OCI-LY7 (cell line): ENCODE results near the gene NOM1. TPM values are rescaled to one million over a fixed set of nuclear protein-coding genes. Genes with fewer than 3 reads are reported as not detected.

ENCODE experiments used
- BruUV-seq: library from RNA; stranded (reverse); fragments of 400-500 nt; replicated peaks from 2 replicates; lab custom pipeline; 2021; lab: Mats Ljungman, UMichigan
- CTCF ChIA-PET: fragments of 300-600 bp; sonication (Branson Sonifier 250); formaldehyde crosslinking; loops from one replicate; lab custom pipeline; 2022; ENCODE audit warnings: antibody characterized with exemption; ENCODE audit not compliant: unreplicated experiment; lab: Charles Lee
- POLR2A ChIA-PET: fragments of 300-600 bp; sonication (Branson Sonifier 250); formaldehyde crosslinking; loops from one replicate; lab custom pipeline; 2022; ENCODE audit warnings: antibody characterized with exemption; lab: Charles Lee
- DNase-seq: peaks from one replicate; pipeline ENCODE4 v3.0.0-alpha.2; 2015; ENCODE audit warnings: low spot score
- H2AFZ ChIP-seq: fragments of 200-600 bp; sonication (generic), shearing (Covaris generic); 2 replicates; pipeline ENCODE4 v1.6.1; 2014; ENCODE audit warnings: mild to moderate bottlenecking, antibody characterized with exemption, low read length, moderate library complexity
- H3K27ac ChIP-seq: fragments of 200-600 bp; sonication (generic); 2 replicates; pipeline ENCODE4 v1.5.1; 2014; ENCODE audit warnings: mixed run types, low read depth, mild to moderate bottlenecking, moderate library complexity, low read length, inconsistent platforms; ENCODE audit not compliant: poor library complexity, severe bottlenecking
- H3K36me3 ChIP-seq: fragments of 200-600 bp; sonication (generic); 2 replicates; pipeline ENCODE4 v1.6.1; 2014; ENCODE audit warnings: mild to moderate bottlenecking, antibody characterized with exemption, low read length, moderate library complexity, mixed read lengths; ENCODE audit not compliant: insufficient read depth
- H3K4me1 ChIP-seq: fragments of 200-600 bp; sonication (generic); 2 replicates; pipeline ENCODE4 v1.5.1; 2014; ENCODE audit warnings: mild to moderate bottlenecking, low read length; ENCODE audit not compliant: insufficient read depth, poor library complexity, severe bottlenecking
- H3K4me2 ChIP-seq: fragments of 200-600 bp; sonication (generic); 2 replicates; pipeline ENCODE4 v1.6.1; 2014; ENCODE audit warnings: mild to moderate bottlenecking, low read length
- H3K4me3 ChIP-seq: fragments of 200-600 bp; sonication (generic); 2 replicates; pipeline ENCODE4 v1.5.1; 2014; ENCODE audit warnings: mild to moderate bottlenecking, low read depth, low read length; ENCODE audit not compliant: poor library complexity, severe bottlenecking
- H3K79me2 ChIP-seq: fragments of 200-600 bp; sonication (generic); 2 replicates; pipeline ENCODE4 v1.6.1; 2016; ENCODE audit warnings: low read depth, mild to moderate bottlenecking, low read length, moderate library complexity, mixed read lengths; ENCODE audit not compliant: insufficient read depth
- H3K9me2 ChIP-seq: fragments of 200-600 bp; sonication (generic); 2 replicates; pipeline ENCODE4 v1.6.1; 2016; ENCODE audit warnings: mild to moderate bottlenecking, low read length, mixed read lengths; ENCODE audit not compliant: insufficient read depth
- H3K9me3 ChIP-seq: fragments of 200-600 bp; sonication (generic); 2 replicates; pipeline ENCODE4 v1.6.1; 2014; ENCODE audit warnings: mild to moderate bottlenecking, mixed run types, low read length, mixed read lengths
- H4K20me1 ChIP-seq: fragments of 200-600 bp; sonication (generic); 2 replicates; pipeline ENCODE4 v1.6.1; 2014; ENCODE audit warnings: mild to moderate bottlenecking, antibody characterized with exemption, low read length, moderate library complexity, mixed read lengths; ENCODE audit not compliant: insufficient read depth
- CTCF ChIP-seq: fragments of 200-600 bp; sonication (generic); conservative IDR thresholded peaks from 2 replicates; pipeline ENCODE4 v1.5.1; 2014; ENCODE audit warnings: mild to moderate bottlenecking, antibody characterized with exemption, low read length, moderate library complexity, mixed read lengths
- EZH2phosphoT487 ChIP-seq: fragments of 200-600 bp; sonication (generic); IDR thresholded peaks from 2 replicates; pipeline ENCODE4 v1.6.1; 2018; ENCODE audit warnings: low read depth, borderline replicate concordance, mild to moderate bottlenecking, mixed run types, antibody characterized with exemption, low read length, moderate library complexity, mixed read lengths
- intact Hi-C: fragments of 100-400 bp; cut with micrococcal nuclease; formaldehyde crosslinking; loops from one replicate; pipeline ENCODE4 v1.10.0; 2022; ENCODE audit not compliant: unreplicated experiment
- total RNA-seq, 2 experiments: library from RNA; depleted of rRNA in 1 of 2; stranded (reverse); fragments of >200 nt in 1 of 2; shearing (Covaris generic) in 1 of 2; gene quantifications; 2 replicates each; pipeline ENCODE4 v1.2.3, GENCODE V29; 2014 to 2022

NOM1 gene
- total RNA-seq, 2 experiments from 2014 or later, result 40.2 to 59.9 TPM

- no peaks in the 10 kb centered on the region for H3K4me1 ChIP-seq
These were observed 56.1 kb downstream of the NOM1 start for GRCh38 chr7:157005456-157006204.

GRCh38 chr7:157006205-157006747 is 56.8 kb downstream of the NOM1 start:
- no TSS peak for BruUV-seq

More at GRCh38 chr7:157005456-157006204, 56.1 kb downstream of the NOM1 start:
- Histone ChIP-seq H2AFZ (no peak overlapping the region), H4K20me1 (no peaks in the 10 kb centered on the region; the same call in 1 of the 2 replicates), H3K9me3 (no peaks in the 10 kb centered on the region), H3K4me2 (no peak overlapping the region), H3K9me2 (no peaks in the 10 kb centered on the region), H3K79me2 (no peaks in the 10 kb centered on the region), H3K27ac (no peak overlapping the region), H3K36me3 (no peaks in the 10 kb centered on the region), H3K4me3 (no peak overlapping the region)
- BruUV-seq, result no TSS peak
- no peak for TF ChIP-seq EZH2phosphoT487
- ChIA-PET CTCF (no interaction called here), POLR2A (interaction anchor here (0.7 kb wide), 1 partner anchor 107 kb away, joined by 5 read pairs; no protein-coding TSS in a partner anchor)
- DNase-seq, result no peak
- intact Hi-C loops, result no loop called here

More at GRCh38 chr7:157006205-157006747, 56.8 kb downstream of the NOM1 start:
- TF ChIP-seq EZH2phosphoT487, result no peak
- TF ChIP-seq CTCF, result no peak
- H3K36me3 ChIP-seq, result no peaks in the 10 kb centered on the region
- no peak overlapping the region for H3K4me3 ChIP-seq
- intact Hi-C loops, result no loop called here
- peaks cover 6% of the 10 kb centered on the region for H3K4me1 ChIP-seq
- H2AFZ ChIP-seq, result no peak overlapping the region
- H4K20me1 ChIP-seq, result no peaks in the 10 kb centered on the region; the same call in 1 of the 2 replicates
- no peak overlapping the region for H3K27ac ChIP-seq
- ChIA-PET POLR2A (interaction anchor here (0.7 kb wide), 1 partner anchor 107 kb away, joined by 5 read pairs; no protein-coding TSS in a partner anchor), CTCF (no interaction called here)
- H3K9me3 ChIP-seq, result no peaks in the 10 kb centered on the region
- H3K9me2 ChIP-seq, result no peaks in the 10 kb centered on the region
- H3K79me2 ChIP-seq, result no peaks in the 10 kb centered on the region
- no peak overlapping the region for H3K4me2 ChIP-seq
- no peak for DNase-seq
